ENCODE results near the gene STAC3. TPM values are rescaled to one million over a fixed set of nuclear protein-coding genes. Genes with fewer than 3 reads are reported as not detected.
"Not testable (repeated sequence)": the region's sequence is repeated elsewhere in the genome, so short reads cannot be mapped to it uniquely, and the experiment has no call there.

STAC3 gene
- polyA plus RNA-seq, 1 experiment, result 0.25 TPM

- no peak for TF ChIP-seq CTCF (IDR thresholded peaks at IDR 0.05; ENCODE audit: low read depth, low read length)
- ChIA-PET CTCF (interaction anchor here (1.5 to 3.5 kb wide), 2 partner anchors 174 to 180 kb away, joined by 4 to 21 read pairs; no protein-coding TSS in a partner anchor), POLR2A (interaction anchor here (0.5 to 1.0 kb wide), 2 partner anchors 34 to 174 kb away, joined by 3 to 4 read pairs; no protein-coding TSS in a partner anchor)
- Histone ChIP-seq H3K27me3 (ENCODE audit: control insufficient read depth, insufficient read depth, low read length) (no peaks in the 10 kb centered on the region), H3K27ac (ENCODE audit: low read depth, low read length) (no peak overlapping the region), H3K4me3 (ENCODE audit: low read depth, low read length) (no peak overlapping the region), H3K9me3 (ENCODE audit: control insufficient read depth, insufficient read depth, low read length) (no peaks in the 10 kb centered on the region)
- no peak for DNase-seq (ENCODE audit: low read depth, low spot score)
These were observed 27.7 kb upstream of the STAC3 start for GRCh38 chr12:57278465-57279381.

GRCh38 chr12:57276935-57277563 is 26.1 kb upstream of the STAC3 start:
- no peak for DNase-seq (ENCODE audit: low read depth, low spot score)
- ChIA-PET POLR2A (interaction anchor here (0.7 kb wide), 3 partner anchors 36 to 116 kb away, joined by 3 to 7 read pairs (median 5); no protein-coding TSS in a partner anchor), CTCF (interaction anchor here (0.6 to 3.5 kb wide), 19 partner anchors 10 to 424 kb away, joined by 3 to 21 read pairs (median 5); partner anchors contain the start of genes GLI1 and STAC3)
- no peak overlapping the region for H3K4me3 ChIP-seq (ENCODE audit: low read depth, low read length)
- H3K9me3 ChIP-seq (ENCODE audit: control insufficient read depth, insufficient read depth, low read length), result no peaks in the 10 kb centered on the region
- peak; percentile 62 for TF ChIP-seq CTCF (IDR thresholded peaks at IDR 0.05; ENCODE audit: low read depth, low read length)
- no peaks in the 10 kb centered on the region for H3K27me3 ChIP-seq (ENCODE audit: control insufficient read depth, insufficient read depth, low read length)
- no peak overlapping the region for H3K27ac ChIP-seq (ENCODE audit: low read depth, low read length)

DNA sequence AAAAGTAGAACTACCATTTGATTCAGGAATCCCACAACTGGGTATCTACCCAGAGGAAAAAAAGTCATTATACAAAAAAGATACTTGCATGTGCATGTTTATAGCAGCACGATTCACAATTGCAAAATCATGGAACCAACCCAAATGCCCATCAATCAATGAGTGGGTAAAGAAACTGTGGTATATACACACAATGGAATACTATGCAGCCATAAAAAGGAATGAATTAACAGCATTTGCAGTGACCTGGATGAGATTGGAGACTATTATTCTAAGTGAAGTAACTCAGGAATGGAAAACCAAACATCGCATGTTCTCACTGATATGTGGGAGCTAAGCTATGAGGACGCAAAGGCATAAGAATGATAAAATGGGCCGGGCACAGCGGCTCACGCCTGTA is 25.2 kb upstream of the STAC3 start:
- ChIA-PET POLR2A (interaction anchor here (0.7 kb wide), 1 partner anchor 115 kb away, joined by 3 read pairs; no protein-coding TSS in a partner anchor), CTCF (interaction anchor here (0.6 to 3.5 kb wide), 14 partner anchors 11 to 367 kb away, joined by 3 to 21 read pairs (median 7); partner anchors contain the start of genes GLI1 and STAC3)
- H3K27me3 ChIP-seq (ENCODE audit: control insufficient read depth, insufficient read depth, low read length); H3K4me3 ChIP-seq (ENCODE audit: low read depth, low read length); H3K27ac ChIP-seq (ENCODE audit: low read depth, low read length); H3K9me3 ChIP-seq (ENCODE audit: control insufficient read depth, insufficient read depth, low read length); DNase-seq (ENCODE audit: low read depth, low spot score): not testable (repeated sequence)

DNA sequence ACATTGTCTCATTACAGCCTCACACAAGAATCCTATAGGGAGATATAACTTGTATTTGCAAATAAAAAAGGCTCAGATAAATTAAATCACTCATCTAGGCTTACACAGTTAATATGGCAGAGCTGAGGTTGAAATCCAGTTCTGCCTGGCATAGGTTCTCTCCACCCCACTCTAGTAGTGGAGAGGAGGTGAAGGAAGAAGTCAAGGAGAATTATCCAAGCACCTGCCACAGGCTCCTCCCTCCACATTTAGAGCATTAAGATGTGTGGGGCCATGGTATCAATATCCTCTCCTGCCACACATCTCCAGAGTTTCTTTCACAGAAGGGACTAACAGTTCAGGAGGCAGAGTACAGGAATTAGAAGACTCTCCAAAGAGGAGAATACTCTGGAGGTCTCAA is 22.5 kb upstream of the STAC3 start:
- no peak overlapping the region for H3K27ac ChIP-seq (ENCODE audit: low read depth, low read length)
- no peaks in the 10 kb centered on the region for H3K27me3 ChIP-seq (ENCODE audit: control insufficient read depth, insufficient read depth, low read length)
- CTCF ChIA-PET, result interaction anchor here (1.5 to 2.3 kb wide), 3 partner anchors 10 to 185 kb away, joined by 5 to 10 read pairs (median 10); no protein-coding TSS in a partner anchor
- TF ChIP-seq CTCF (IDR thresholded peaks at IDR 0.05; ENCODE audit: low read depth, low read length), result no peak
- no peak for DNase-seq (ENCODE audit: low read depth, low spot score)
- no peaks in the 10 kb centered on the region for H3K9me3 ChIP-seq (ENCODE audit: control insufficient read depth, insufficient read depth, low read length)
- POLR2A ChIA-PET, result no interaction called here
- H3K4me3 ChIP-seq (ENCODE audit: low read depth, low read length), result no peak overlapping the region

DNA sequence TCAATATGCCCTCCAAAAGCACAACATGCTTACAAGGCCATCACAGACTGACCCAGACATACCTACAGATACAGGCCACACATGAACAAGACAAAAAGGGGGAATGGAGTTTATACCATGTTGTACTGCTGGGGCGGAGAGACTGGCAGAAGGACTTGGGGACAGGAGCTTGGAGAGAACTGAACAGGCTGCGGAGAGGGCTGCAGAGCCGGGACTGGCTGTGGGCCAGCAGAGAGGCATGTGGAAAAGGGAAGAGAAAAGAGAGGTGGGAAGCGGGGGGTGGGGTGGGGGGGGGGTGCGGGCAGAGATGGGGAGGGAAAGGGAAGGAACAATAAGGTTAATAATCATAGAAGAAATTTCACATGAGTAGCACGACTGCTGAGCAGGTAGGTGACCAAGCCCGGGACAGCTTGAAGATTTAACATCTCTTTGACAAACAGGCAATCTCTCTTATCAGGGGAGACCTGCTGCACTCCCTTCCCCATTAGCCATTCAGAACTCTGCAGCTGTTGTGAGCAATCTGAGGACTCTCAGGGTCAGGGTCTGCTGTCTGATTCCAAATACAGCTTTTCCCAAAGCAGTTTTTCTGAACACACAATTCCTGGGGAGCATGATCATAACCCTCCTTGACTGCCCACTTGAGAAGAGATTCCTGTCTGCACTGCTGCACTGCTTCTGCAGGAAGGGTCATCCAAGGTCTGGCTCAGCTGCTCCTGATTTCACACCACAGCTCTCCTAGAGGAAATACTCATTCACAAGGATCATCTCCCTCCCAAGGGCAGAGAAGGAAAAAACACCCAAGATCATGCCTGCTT is 21.6 kb upstream of the STAC3 start:
- no peak for DNase-seq (ENCODE audit: low read depth, low spot score)
- ChIA-PET POLR2A (no interaction called here), CTCF (interaction anchor here (1.5 to 2.3 kb wide), 2 partner anchors 9 to 181 kb away, joined by 10 read pairs; no protein-coding TSS in a partner anchor)
- no peak overlapping the region for H3K4me3 ChIP-seq (ENCODE audit: low read depth, low read length)
- H3K9me3 ChIP-seq (ENCODE audit: control insufficient read depth, insufficient read depth, low read length), result no peaks in the 10 kb centered on the region
- peak overlapping the region; percentile 47 for H3K27ac ChIP-seq (ENCODE audit: low read depth, low read length)
- H3K27me3 ChIP-seq (ENCODE audit: control insufficient read depth, insufficient read depth, low read length), result no peaks in the 10 kb centered on the region
- TF ChIP-seq CTCF (IDR thresholded peaks at IDR 0.05; ENCODE audit: low read depth, low read length), result no peak

Data from AG04450 (cell line).